ENCODE results near the gene USP49.
"Not testable (repeated sequence)": the region's sequence is repeated elsewhere in the genome, so short reads cannot be mapped to it uniquely, and the experiment has no call there.

Gene USP49

GRCh38 chr6:41777551-41778285 lies 117.5 kb downstream of the USP49 start:
- TF ChIP-seq JUND (IDR thresholded peaks at IDR 0.05; ENCODE audit: low read depth): no peak
- in situ Hi-C loops (cut with HindIII; ENCODE audit: low pct_unique_long_range_greater_than_20kb, low sequenced_read_pairs): loop anchor here (25.0 kb wide), 1 partner anchor 260 kb away; no protein-coding TSS in a partner anchor
- no peak for DNase-seq (ENCODE audit: low read depth in 1 of 2, low spot score in 1 of 2)

GRCh38 chr6:41775293-41775882 lies 119.8 kb downstream of the USP49 start:
- in situ Hi-C loops (cut with HindIII; ENCODE audit: low pct_unique_long_range_greater_than_20kb, low sequenced_read_pairs): loop anchor here (25.0 kb wide), 1 partner anchor 262 kb away; no protein-coding TSS in a partner anchor
- TF ChIP-seq JUND (IDR thresholded peaks at IDR 0.05; ENCODE audit: low read depth): no peak

GRCh38 chr6:41774841-41775240 lies 120.3 kb downstream of the USP49 start:
- DNase-seq (ENCODE audit: low read depth in 1 of 2, low spot score in 1 of 2): no peak
- no peak for TF ChIP-seq JUND (IDR thresholded peaks at IDR 0.05; ENCODE audit: low read depth)
- in situ Hi-C loops (cut with HindIII; ENCODE audit: low pct_unique_long_range_greater_than_20kb, low sequenced_read_pairs): loop anchor here (25.0 kb wide), 1 partner anchor 262 kb away; no protein-coding TSS in a partner anchor

More at GRCh38 chr6:41775293-41775882, 119.8 kb downstream of the USP49 start:
- no peak for DNase-seq (ENCODE audit: low read depth in 1 of 2, low spot score in 1 of 2)

- in situ Hi-C loops (cut with HindIII; ENCODE audit: low pct_unique_long_range_greater_than_20kb, low sequenced_read_pairs): no loop called here
- DNase-seq (ENCODE audit: low read depth in 1 of 2, low spot score in 1 of 2): no peak
- no peak for TF ChIP-seq JUND (IDR thresholded peaks at IDR 0.05; ENCODE audit: low read depth)
These were observed 123.9 kb downstream of the USP49 start for GRCh38 chr6:41771058-41771983.

GRCh38 chr6:41770381-41771057 lies 124.7 kb downstream of the USP49 start:
- in situ Hi-C loops (cut with HindIII; ENCODE audit: low pct_unique_long_range_greater_than_20kb, low sequenced_read_pairs): no loop called here
- TF ChIP-seq JUND (IDR thresholded peaks at IDR 0.05; ENCODE audit: low read depth): no peak
- no peak for DNase-seq (ENCODE audit: low read depth in 1 of 2, low spot score in 1 of 2)

GRCh38 chr6:41769376-41769775 lies 125.8 kb downstream of the USP49 start:
- in situ Hi-C loops (cut with HindIII; ENCODE audit: low pct_unique_long_range_greater_than_20kb, low sequenced_read_pairs): no loop called here
- no peak for TF ChIP-seq JUND (IDR thresholded peaks at IDR 0.05; ENCODE audit: low read depth)
- no peak for DNase-seq (ENCODE audit: low read depth in 1 of 2, low spot score in 1 of 2)

GRCh38 chr6:41768545-41769308 lies 126.4 kb downstream of the USP49 start:
- in situ Hi-C loops (cut with HindIII; ENCODE audit: low pct_unique_long_range_greater_than_20kb, low sequenced_read_pairs): no loop called here
- no peak for DNase-seq (ENCODE audit: low read depth in 1 of 2, low spot score in 1 of 2)
- no peak for TF ChIP-seq JUND (IDR thresholded peaks at IDR 0.05; ENCODE audit: low read depth)

- in situ Hi-C loops (cut with HindIII; ENCODE audit: low pct_unique_long_range_greater_than_20kb, low sequenced_read_pairs): no loop called here
- peak; percentile 54 to 67 for DNase-seq (ENCODE audit: low read depth in 1 of 2, low spot score in 1 of 2)
- TF ChIP-seq JUND (IDR thresholded peaks at IDR 0.05; ENCODE audit: low read depth): 0 out of 2 replicates have a peak, but pooled peaks have one; percentile 57
These were observed 127.9 kb downstream of the USP49 start for GRCh38 chr6:41767112-41767833.

GRCh38 chr6:41766043-41766664 lies 129.0 kb downstream of the USP49 start:
- DNase-seq (ENCODE audit: low read depth in 1 of 2, low spot score in 1 of 2); in situ Hi-C loops (cut with HindIII; ENCODE audit: low pct_unique_long_range_greater_than_20kb, low sequenced_read_pairs): not testable (repeated sequence)

- in situ Hi-C loops (cut with HindIII; ENCODE audit: low pct_unique_long_range_greater_than_20kb, low sequenced_read_pairs): no loop called here
- DNase-seq (ENCODE audit: low read depth in 1 of 2, low spot score in 1 of 2): no peak
- no peak for TF ChIP-seq JUND (IDR thresholded peaks at IDR 0.05; ENCODE audit: low read depth)
These were observed 131.7 kb downstream of the USP49 start for GRCh38 chr6:41763470-41763869.
